ENCODE data around the gene CD8B.

CD8B gene

GRCh38 chr2:86768189-86768949 lies 93.3 kb downstream of the CD8B start:
- no peak overlapping the region for H3K27ac ChIP-seq (replicated peaks)
- DNase-seq (ENCODE audit: low read depth in 1 of 2, low spot score in 1 of 2), result no peak
- H3K27me3 ChIP-seq (ENCODE audit: insufficient read depth, poor library complexity, severe bottlenecking), result no peaks in the 10 kb centered on the region
- TF ChIP-seq SPI1 (IDR thresholded peaks at IDR 0.05; ENCODE audit: borderline replicate concordance, low read depth), result no peak
- TF ChIP-seq CTCF (IDR thresholded peaks at IDR 0.05; ENCODE audit: insufficient read depth, low read length), result no peak
- no peak for TF ChIP-seq GABPA (IDR thresholded peaks at IDR 0.05; ENCODE audit: low read depth)
- TF ChIP-seq REST (IDR thresholded peaks at IDR 0.05; ENCODE audit: insufficient replicate concordance, low read depth), result no peak
- H3K4me3 ChIP-seq (replicated peaks; ENCODE audit: insufficient read depth, low read length), result no peak overlapping the region
